ENCODE results near the gene LCE7A. TPM values are rescaled to one million over a fixed set of nuclear protein-coding genes. Genes with fewer than 3 reads are reported as not detected.
A peak's percentile ranks its signal among the peaks of the same experiment; 100 is the strongest.

LCE7A gene
- total RNA-seq, 2 donors from 2014 or later, result not detected

GRCh38 chr1:152869808-152870419, 10.1 kb downstream of the LCE7A start:
- H3K9me3 ChIP-seq (ENCODE audit: control insufficient read depth, low read length), result peaks cover 32% of the 10 kb centered on the region
- H3K27ac ChIP-seq (ENCODE audit: low read depth, low read length), result no peak overlapping the region
- DNase-seq, result peak; percentile 82
- H3K9me3 Mint-ChIP-seq, result peaks cover 3% of the 10 kb centered on the region
- no peak overlapping the region for H3K4me3 Mint-ChIP-seq
- no peaks in the 10 kb centered on the region for H3K4me1 Mint-ChIP-seq
- H3K27ac Mint-ChIP-seq, result no peak overlapping the region
- H3K36me3 ChIP-seq (ENCODE audit: control insufficient read depth, insufficient read depth, low read length), result no peaks in the 10 kb centered on the region
- no peaks in the 10 kb centered on the region for H3K27me3 ChIP-seq (ENCODE audit: control insufficient read depth, insufficient read depth, low read length, poor library complexity, severe bottlenecking)
- H3K27me3 Mint-ChIP-seq (ENCODE audit: insufficient read depth), result no peaks in the 10 kb centered on the region
- no peak overlapping the region for H3K9ac ChIP-seq (ENCODE audit: extremely low read depth, low read length, poor library complexity, severe bottlenecking)
- peak; percentile 84 for TF ChIP-seq CTCF (conservative IDR thresholded peaks at IDR 0.05)
- WGBS, 2 experiments (ENCODE audit: insufficient coverage in 1 of 2, insufficient read length in 1 of 2), result 40 to 43% methylated on average over 7 to 9 of the region's 9 CpGs
- no peak overlapping the region for H3K4me3 ChIP-seq (ENCODE audit: low read length)
- no peaks in the 10 kb centered on the region for H3K4me1 ChIP-seq (ENCODE audit: control insufficient read depth, insufficient read depth, low read length)
- no peaks in the 10 kb centered on the region for H3K36me3 Mint-ChIP-seq (ENCODE audit: low read depth)

- Mint-ChIP-seq H3K4me1 (no peaks in the 10 kb centered on the region), H3K27me3 (ENCODE audit: insufficient read depth) (no peaks in the 10 kb centered on the region), H3K27ac (no peak overlapping the region), H3K36me3 (ENCODE audit: low read depth) (no peaks in the 10 kb centered on the region), H3K9me3 (peaks cover 12% of the 10 kb centered on the region), H3K4me3 (no peak overlapping the region)
- H3K4me1 ChIP-seq (ENCODE audit: control insufficient read depth, insufficient read depth, low read length), result no peaks in the 10 kb centered on the region
- no peaks in the 10 kb centered on the region for H3K36me3 ChIP-seq (ENCODE audit: control insufficient read depth, insufficient read depth, low read length)
- H3K9ac ChIP-seq (ENCODE audit: extremely low read depth, low read length, poor library complexity, severe bottlenecking), result no peak overlapping the region
- H3K27me3 ChIP-seq (ENCODE audit: control insufficient read depth, insufficient read depth, low read length, poor library complexity, severe bottlenecking), result no peaks in the 10 kb centered on the region
- TF ChIP-seq CTCF (conservative IDR thresholded peaks at IDR 0.05), result peak; percentile 71
- 56 to 77% methylated on average over 4 to 13 of the region's 17 CpGs for WGBS, 2 experiments (ENCODE audit: insufficient coverage in 1 of 2, insufficient read length in 1 of 2)
- H3K9me3 ChIP-seq (ENCODE audit: control insufficient read depth, low read length), result peaks cover 21% of the 10 kb centered on the region
- DNase-seq, result peak; percentile 53
- H3K4me3 ChIP-seq (ENCODE audit: low read length), result no peak overlapping the region
- H3K27ac ChIP-seq (ENCODE audit: low read depth, low read length), result no peak overlapping the region
Measured at GRCh38 chr1:152870831-152871730, 11.3 kb downstream of the LCE7A start.

- H3K9me3 Mint-ChIP-seq, result peaks cover 14% of the 10 kb centered on the region
- no peaks in the 10 kb centered on the region for H3K27me3 ChIP-seq (ENCODE audit: control insufficient read depth, insufficient read depth, low read length, poor library complexity, severe bottlenecking)
- H3K27me3 Mint-ChIP-seq (ENCODE audit: insufficient read depth), result no peaks in the 10 kb centered on the region
- TF ChIP-seq CTCF (conservative IDR thresholded peaks at IDR 0.05), result no peak
- no peak for DNase-seq
- H3K4me1 ChIP-seq (ENCODE audit: control insufficient read depth, insufficient read depth, low read length), result no peaks in the 10 kb centered on the region
- H3K36me3 ChIP-seq (ENCODE audit: control insufficient read depth, insufficient read depth, low read length), result no peaks in the 10 kb centered on the region
- H3K27ac Mint-ChIP-seq, result no peak overlapping the region
- no peak overlapping the region for H3K27ac ChIP-seq (ENCODE audit: low read depth, low read length)
- H3K4me3 Mint-ChIP-seq, result no peak overlapping the region
- 78 to 89% methylated on average over 6 of the region's 6 CpGs for WGBS, 2 experiments (ENCODE audit: insufficient coverage in 1 of 2, insufficient read length in 1 of 2)
- H3K36me3 Mint-ChIP-seq (ENCODE audit: low read depth), result no peaks in the 10 kb centered on the region
- no peaks in the 10 kb centered on the region for H3K4me1 Mint-ChIP-seq
- H3K9me3 ChIP-seq (ENCODE audit: control insufficient read depth, low read length), result peaks cover 19% of the 10 kb centered on the region
- H3K9ac ChIP-seq (ENCODE audit: extremely low read depth, low read length, poor library complexity, severe bottlenecking), result no peak overlapping the region
- no peak overlapping the region for H3K4me3 ChIP-seq (ENCODE audit: low read length)
Measured at GRCh38 chr1:152871731-152872126, 11.9 kb downstream of the LCE7A start.
